ENCODE measurements around the gene AIFM3.
A peak's percentile ranks its signal among the peaks of the same experiment; 100 is the strongest.

AIFM3 gene

GRCh38 chr22:20975541-20976290 is 8.7 kb downstream of the AIFM3 start:
- no peak for DNase-seq (ENCODE audit: low read depth)

GRCh38 chr22:20976291-20976877 is 9.3 kb downstream of the AIFM3 start:
- DNase-seq (ENCODE audit: low read depth) = no peak

GRCh38 chr22:20977019-20977418 is 10.0 kb downstream of the AIFM3 start:
- no peak for DNase-seq (ENCODE audit: low read depth)

GRCh38 chr22:20977516-20978170 is 10.6 kb downstream of the AIFM3 start:
- no peak for DNase-seq (ENCODE audit: low read depth)

GRCh38 chr22:20978419-20978818 is 11.4 kb downstream of the AIFM3 start:
- no peak for DNase-seq (ENCODE audit: low read depth)

- peak; percentile 57 for DNase-seq (ENCODE audit: low read depth)
These were observed 12.3 kb downstream of the AIFM3 start for GRCh38 chr22:20979243-20979809.

GRCh38 chr22:20979940-20980453 is 12.9 kb downstream of the AIFM3 start:
- no peak for DNase-seq (ENCODE audit: low read depth)

GRCh38 chr22:20980523-20980922 is 13.5 kb downstream of the AIFM3 start:
- DNase-seq (ENCODE audit: low read depth) = no peak

GRCh38 chr22:20980938-20981722 is 14.1 kb downstream of the AIFM3 start:
- no peak for DNase-seq (ENCODE audit: low read depth)

- DNase-seq (ENCODE audit: low read depth) = peak; percentile 69
These were observed 14.9 kb downstream of the AIFM3 start, which contains the start of gene LZTR1 for GRCh38 chr22:20981787-20982562. LZTR1 (plus strand) TSS chr22:20982297; CDS start chr22:20982372, 75 bp downstream.

GRCh38 chr22:20982563-20982882 is 15.5 kb downstream of the AIFM3 start:
- no peak for DNase-seq (ENCODE audit: low read depth)

- DNase-seq (ENCODE audit: low read depth) = no peak
These were observed 16.2 kb downstream of the AIFM3 start for GRCh38 chr22:20983081-20983771.

GRCh38 chr22:20985720-20986119 is 18.7 kb downstream of the AIFM3 start:
- DNase-seq (ENCODE audit: low read depth) = no peak

GRCh38 chr22:20986365-20986764 is 19.3 kb downstream of the AIFM3 start:
- no peak for DNase-seq (ENCODE audit: low read depth)

GRCh38 chr22:20987375-20987774 is 20.3 kb downstream of the AIFM3 start:
- no peak for DNase-seq (ENCODE audit: low read depth)

GRCh38 chr22:20988573-20989322 is 21.7 kb downstream of the AIFM3 start:
- no peak for DNase-seq (ENCODE audit: low read depth)

- DNase-seq (ENCODE audit: low read depth) = no peak
These were observed 22.5 kb downstream of the AIFM3 start for GRCh38 chr22:20989323-20990138.

- no peak for DNase-seq (ENCODE audit: low read depth)
These were observed 23.4 kb downstream of the AIFM3 start for GRCh38 chr22:20990184-20991180.

Measured in activated T-cell treated with anti-CD3 and anti-CD28 coated beads for 24 hours (primary cell).